Mesendoderm (in vitro differentiated cells): Measurements from ENCODE around the gene MEF2A.

Experiments used
- DNase-seq: peaks from one replicate; pipeline ENCODE4 v3.0.0; 2013
- H2AK5ac ChIP-seq: 2 replicates; pipeline ENCODE4 v1.6.1; 2013; ENCODE audit warnings: low read length, inconsistent platforms
- H2BK120ac ChIP-seq: 2 replicates; pipeline ENCODE4 v1.6.1; 2013; ENCODE audit warnings: low read depth, mild to moderate bottlenecking, low read length, moderate library complexity, mixed read lengths
- H2BK15ac ChIP-seq: replicated peaks from 2 replicates; pipeline ENCODE4 v1.6.1; 2013; ENCODE audit warnings: low read depth, mild to moderate bottlenecking, moderate library complexity
- H2BK5ac ChIP-seq: 2 replicates; pipeline ENCODE4 v1.6.1; 2013; ENCODE audit warnings: low read length, inconsistent platforms
- H3K18ac ChIP-seq: 2 replicates; pipeline ENCODE4 v1.6.1; 2013; ENCODE audit warnings: mild to moderate bottlenecking, low read length, mixed read lengths
- H3K23ac ChIP-seq: one replicate; pipeline ENCODE4 v1.6.1; 2013; ENCODE audit warnings: low read length
- H3K27ac ChIP-seq: 2 replicates; pipeline ENCODE4 v1.5.1; 2013; ENCODE audit warnings: low read depth, mild to moderate bottlenecking, inconsistent platforms, low read length, moderate library complexity
- H3K27me3 ChIP-seq: 2 replicates; pipeline ENCODE4 v1.6.1; 2013; ENCODE audit warnings: low read length, control low read depth, mild to moderate bottlenecking, inconsistent platforms; ENCODE audit not compliant: insufficient read depth, poor library complexity
- H3K36me3 ChIP-seq: 2 replicates; pipeline ENCODE4 v1.6.1; 2013; ENCODE audit warnings: low read length, inconsistent platforms; ENCODE audit not compliant: control insufficient read depth, insufficient read depth
- H3K4ac ChIP-seq: one replicate; pipeline ENCODE4 v1.6.1; 2013; ENCODE audit warnings: low read depth, mild to moderate bottlenecking, low read length, moderate library complexity
- H3K4me1 ChIP-seq: 2 replicates; pipeline ENCODE4 v1.6.1; 2013; ENCODE audit warnings: low read depth, low read length, inconsistent platforms; ENCODE audit not compliant: control insufficient read depth
- H3K4me2 ChIP-seq: 2 replicates; pipeline ENCODE4 v1.6.1; 2013; ENCODE audit warnings: low read length
- H3K4me3 ChIP-seq: 2 replicates; pipeline ENCODE4 v1.5.1; 2013; ENCODE audit warnings: mild to moderate bottlenecking, low read length
- H3K56ac ChIP-seq: one replicate; pipeline ENCODE4 v1.6.1; 2013; ENCODE audit warnings: low read length
- H3K79me1 ChIP-seq: 2 replicates; pipeline ENCODE4 v1.6.1; 2013; ENCODE audit warnings: low read length, inconsistent platforms
- H3K79me2 ChIP-seq: 2 replicates; pipeline ENCODE4 v1.6.1; 2013; ENCODE audit warnings: mild to moderate bottlenecking, low read length; ENCODE audit not compliant: control insufficient read depth, insufficient read depth
- H3K9ac ChIP-seq: 2 replicates; pipeline ENCODE4 v1.6.1; 2013; ENCODE audit warnings: low read length, inconsistent platforms
- H4K5ac ChIP-seq: one replicate; pipeline ENCODE4 v1.6.1; 2013; ENCODE audit warnings: low read length
- H4K8ac ChIP-seq: one replicate; pipeline ENCODE4 v1.6.1; 2013; ENCODE audit warnings: low read depth, mild to moderate bottlenecking, control low read depth, low read length, moderate library complexity
- WGBS: extraction: QIAGEN DNeasy Blood & Tissue Kit; methylation state at CpG from one replicate; pipeline ENCODE4 v1.1.7; 2013; ENCODE audit warnings: low lambda C conversion rate, missing lambda C conversion rate; ENCODE audit not compliant: insufficient coverage; ENCODE audit errors: extremely low coverage; 5-methylcytosine and 5-hydroxymethylcytosine counted together

Gene MEF2A

DNA sequence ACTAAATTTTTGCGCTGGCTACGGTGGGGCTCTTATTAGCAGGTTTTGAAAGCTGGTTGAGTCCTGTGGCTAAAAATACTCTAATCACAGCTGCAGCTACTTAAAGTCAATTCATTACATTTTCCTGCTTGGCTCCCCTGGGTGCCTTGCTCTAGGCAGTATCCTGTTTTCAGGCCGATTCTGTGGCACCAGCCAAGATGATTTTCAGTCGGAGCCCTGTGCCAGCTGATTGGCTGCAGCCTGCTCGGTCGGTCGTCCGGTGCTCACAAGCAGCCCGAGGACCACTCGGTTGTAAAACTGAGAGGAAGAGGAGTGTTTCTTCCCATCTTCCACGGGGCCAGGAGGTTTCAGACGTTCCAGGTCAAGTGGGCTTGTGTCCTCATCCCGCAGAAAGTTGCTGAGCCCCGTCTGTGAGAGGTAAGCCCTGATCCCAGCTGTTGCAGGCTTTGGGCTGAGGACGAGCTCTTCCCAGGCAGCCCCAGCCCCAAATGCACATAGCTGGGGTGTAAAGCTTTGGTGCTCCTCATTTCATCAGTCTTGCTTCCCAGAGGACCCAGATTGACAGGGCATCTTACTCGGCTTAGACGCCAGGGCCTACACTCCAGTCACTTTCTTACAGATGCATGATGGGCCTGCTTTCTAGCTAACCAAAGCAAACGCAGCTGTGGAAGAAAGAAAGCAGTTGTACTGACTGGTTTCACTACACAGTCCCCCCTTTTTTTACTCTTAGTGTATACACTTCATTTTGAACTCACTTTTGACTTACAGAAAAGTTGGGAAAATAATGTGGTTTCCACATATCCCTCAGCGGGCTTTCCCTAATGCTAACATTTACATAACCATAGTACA, 151.6 kb downstream of the MEF2A start:
- Histone ChIP-seq H2BK120ac (no peak overlapping the region), H4K5ac (no peak overlapping the region), H3K27ac (no peak overlapping the region), H3K79me1 (no peaks in the 10 kb centered on the region), H3K18ac (no peak overlapping the region), H3K4me2 (no peak overlapping the region), H4K8ac (no peak overlapping the region), H3K23ac (no peak overlapping the region), H2BK15ac (no peak overlapping the region), H2BK5ac (no peak overlapping the region), H2AK5ac (no peak overlapping the region), H3K36me3 (peaks cover 1% of the 10 kb centered on the region), H3K56ac (no peak overlapping the region), H3K27me3 (no peaks in the 10 kb centered on the region), H3K4ac (no peak overlapping the region), H3K79me2 (no peaks in the 10 kb centered on the region), H3K4me1 (peaks cover 3% of the 10 kb centered on the region), H3K9ac (no peak overlapping the region), H3K4me3 (no peak overlapping the region)
- no CpG with 5 or more reads among the region's 19 CpGs for WGBS
- DNase-seq: no peak

GRCh38 chr15:99718421-99718820, 152.6 kb downstream of the MEF2A start:
- WGBS: no CpG with 5 or more reads among the region's 4 CpGs
- Histone ChIP-seq H3K4ac (no peak overlapping the region), H3K4me3 (no peak overlapping the region), H2BK120ac (no peak overlapping the region), H3K56ac (no peak overlapping the region), H3K18ac (no peak overlapping the region), H3K27me3 (no peaks in the 10 kb centered on the region), H3K4me1 (peaks cover 3% of the 10 kb centered on the region), H3K36me3 (no peaks in the 10 kb centered on the region), H2AK5ac (no peak overlapping the region), H3K79me2 (no peaks in the 10 kb centered on the region), H2BK5ac (no peak overlapping the region), H3K79me1 (no peaks in the 10 kb centered on the region), H4K5ac (no peak overlapping the region), H3K9ac (no peak overlapping the region), H3K27ac (no peak overlapping the region), H2BK15ac (no peak overlapping the region), H4K8ac (no peak overlapping the region), H3K23ac (no peak overlapping the region), H3K4me2 (no peak overlapping the region)
- DNase-seq: no peak

DNA sequence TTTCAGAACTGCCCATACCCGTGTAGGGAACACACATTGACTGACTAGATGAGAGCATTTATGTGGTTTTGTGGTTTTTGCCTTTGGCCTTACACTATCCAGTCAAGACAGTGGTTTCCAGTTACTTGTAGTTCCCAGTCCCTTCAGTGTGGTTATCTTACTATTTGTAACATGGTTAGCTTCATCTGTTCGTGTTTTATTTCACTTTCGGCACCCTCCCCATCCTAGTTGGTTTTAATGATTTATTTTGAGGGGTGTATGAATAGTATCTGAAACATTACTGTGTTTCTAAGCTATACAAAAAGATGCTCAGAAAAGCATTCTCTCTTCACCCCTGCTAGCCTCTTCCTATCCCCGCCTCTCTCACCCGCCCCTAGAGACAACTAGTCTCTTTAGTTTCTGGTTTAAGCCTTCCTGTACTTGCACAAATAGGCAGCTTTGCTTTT, 153.3 kb downstream of the MEF2A start:
- WGBS: no CpG with 5 or more reads among the region's 5 CpGs
- Histone ChIP-seq H3K4me1 (peaks cover 3% of the 10 kb centered on the region), H3K4me3 (no peak overlapping the region), H3K36me3 (no peaks in the 10 kb centered on the region), H4K8ac (no peak overlapping the region), H3K4me2 (no peak overlapping the region), H3K18ac (no peak overlapping the region), H2AK5ac (no peak overlapping the region), H3K27me3 (no peaks in the 10 kb centered on the region), H4K5ac (no peak overlapping the region), H3K79me1 (no peaks in the 10 kb centered on the region), H3K79me2 (no peaks in the 10 kb centered on the region), H3K27ac (no peak overlapping the region), H3K9ac (no peak overlapping the region), H2BK15ac (no peak overlapping the region), H2BK120ac (no peak overlapping the region), H3K23ac (no peak overlapping the region), H3K4ac (no peak overlapping the region), H2BK5ac (no peak overlapping the region), H3K56ac (no peak overlapping the region)
- DNase-seq: no peak

GRCh38 chr15:99720533-99720932, 154.7 kb downstream of the MEF2A start:
- no peak overlapping the region for H2BK120ac ChIP-seq
- no peak overlapping the region for H3K23ac ChIP-seq
- no peak overlapping the region for H2BK15ac ChIP-seq
- H3K4me1 ChIP-seq: peaks cover 3% of the 10 kb centered on the region
- no CpG with 5 or more reads among the region's 7 CpGs for WGBS
- H3K4me2 ChIP-seq: no peak overlapping the region
- H3K4me3 ChIP-seq: no peak overlapping the region
- H3K18ac ChIP-seq: no peak overlapping the region
- no peak overlapping the region for H2AK5ac ChIP-seq
- no peaks in the 10 kb centered on the region for H3K79me1 ChIP-seq
- no peaks in the 10 kb centered on the region for H3K36me3 ChIP-seq
- H3K27ac ChIP-seq: peak overlapping the region; percentile 30
- no peaks in the 10 kb centered on the region for H3K27me3 ChIP-seq
- H3K4ac ChIP-seq: no peak overlapping the region
- H3K79me2 ChIP-seq: no peaks in the 10 kb centered on the region
- DNase-seq: peak; percentile 86
- H3K56ac ChIP-seq: no peak overlapping the region
- no peak overlapping the region for H4K8ac ChIP-seq
- H2BK5ac ChIP-seq: no peak overlapping the region
- no peak overlapping the region for H3K9ac ChIP-seq
- no peak overlapping the region for H4K5ac ChIP-seq

DNA sequence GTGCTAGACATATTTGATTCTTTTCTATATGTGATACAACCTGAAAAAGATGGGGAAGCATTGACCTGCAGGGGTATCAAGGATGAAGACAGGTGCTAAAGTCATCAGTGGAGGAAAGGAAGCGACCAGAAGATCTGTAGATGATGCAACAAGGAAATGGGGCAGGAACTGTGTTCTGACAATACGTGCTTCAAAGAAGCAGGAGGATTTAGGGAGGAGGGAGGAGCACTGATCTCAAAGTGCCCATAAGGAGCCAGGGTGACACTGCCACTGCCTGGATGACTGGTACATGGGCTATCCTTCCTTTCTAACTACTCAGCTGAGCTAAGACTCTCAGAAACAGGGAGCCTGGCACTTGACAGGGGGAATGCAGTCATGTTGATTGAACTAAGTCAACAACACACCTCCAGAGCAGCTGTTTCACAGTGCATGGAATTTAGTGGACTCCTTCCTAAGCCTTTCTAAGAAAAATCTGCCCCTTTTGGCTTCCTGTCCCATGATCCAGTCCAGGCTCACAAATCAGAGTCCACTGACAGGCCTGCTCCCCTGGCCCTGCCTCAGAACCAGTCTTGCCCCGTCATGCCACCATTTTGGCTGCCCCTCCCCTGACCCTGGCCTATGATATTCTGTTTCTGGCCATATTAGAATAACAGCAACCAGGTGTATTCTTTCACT, 155.5 kb downstream of the MEF2A start:
- H3K4me3 ChIP-seq: no peak overlapping the region
- no peaks in the 10 kb centered on the region for H3K27me3 ChIP-seq
- H3K4me2 ChIP-seq: no peak overlapping the region
- peaks cover 3% of the 10 kb centered on the region for H3K4me1 ChIP-seq
- no peak overlapping the region for H2BK15ac ChIP-seq
- H3K9ac ChIP-seq: no peak overlapping the region
- DNase-seq: peak; percentile 6
- H4K8ac ChIP-seq: no peak overlapping the region
- no peak overlapping the region for H3K23ac ChIP-seq
- H3K56ac ChIP-seq: no peak overlapping the region
- H3K27ac ChIP-seq: no peak overlapping the region
- H3K36me3 ChIP-seq: no peaks in the 10 kb centered on the region
- H4K5ac ChIP-seq: no peak overlapping the region
- no peak overlapping the region for H2BK120ac ChIP-seq
- no CpG with 5 or more reads among the region's 3 CpGs for WGBS
- H2BK5ac ChIP-seq: no peak overlapping the region
- H3K4ac ChIP-seq: no peak overlapping the region
- no peak overlapping the region for H3K18ac ChIP-seq
- no peak overlapping the region for H2AK5ac ChIP-seq
- H3K79me2 ChIP-seq: no peaks in the 10 kb centered on the region
- no peaks in the 10 kb centered on the region for H3K79me1 ChIP-seq
